Measurements from ENCODE around the gene TNS1. TPM values are rescaled to one million over a fixed set of nuclear protein-coding genes. Genes with fewer than 3 reads are reported as not detected.

Gene TNS1
- total RNA-seq, 1 donor from 2014 or later = 219 TPM

- Mint-ChIP-seq H3K4me3 (ENCODE audit: unreplicated experiment) (no peak overlapping the region), H3K4me1 (ENCODE audit: low read depth, unreplicated experiment) (no peaks in the 10 kb centered on the region), H3K27me3 (ENCODE audit: low read depth, unreplicated experiment) (no peaks in the 10 kb centered on the region), H3K36me3 (ENCODE audit: low read depth, unreplicated experiment) (peaks cover 54% of the 10 kb centered on the region), H3K9me3 (ENCODE audit: unreplicated experiment) (no peaks in the 10 kb centered on the region), H3K27ac (ENCODE audit: unreplicated experiment) (no peak overlapping the region)
- peaks cover 85% of the 10 kb centered on the region for H4K20me1 ChIP-seq (ENCODE audit: insufficient read depth, low read length)
- no peak overlapping the region for H3K9ac ChIP-seq (ENCODE audit: low read length)
- H3K36me3 ChIP-seq (ENCODE audit: insufficient read depth, low read length) = peaks cover 59% of the 10 kb centered on the region
- DNase-seq (ENCODE audit: low read depth) (no peak), FAIRE-seq (no peak)
- H3K4me1 ChIP-seq (ENCODE audit: insufficient read depth, low read length) = no peaks in the 10 kb centered on the region
- no peaks in the 10 kb centered on the region for H3K9me3 ChIP-seq (ENCODE audit: insufficient read depth, low read depth, low read length)
- no peak for TF ChIP-seq EZH2 (IDR thresholded peaks at IDR 0.05; ENCODE audit: insufficient read depth, low read length)
- TF ChIP-seq CTCF (IDR thresholded peaks at IDR 0.05; ENCODE audit: insufficient read depth, low read depth, low read length) = no peak
- H3K27me3 ChIP-seq (ENCODE audit: insufficient read depth, low read length) = no peaks in the 10 kb centered on the region
- H3K79me2 ChIP-seq (ENCODE audit: insufficient read depth, low read length) = no peaks in the 10 kb centered on the region
- H3K4me3 ChIP-seq (ENCODE audit: insufficient read depth, low read depth, low read length) = no peak overlapping the region
- H3K27ac ChIP-seq (ENCODE audit: low read depth, low read length) = no peak overlapping the region
- no peak overlapping the region for H3K4me2 ChIP-seq (ENCODE audit: low read length)
- H2AFZ ChIP-seq (ENCODE audit: low read depth, low read length) = no peak overlapping the region
These were observed 194.5 kb downstream of the TNS1 start for GRCh38 chr2:217808326-217808725.

GRCh38 chr2:217807753-217808152 is 195.0 kb downstream of the TNS1 start:
- Histone ChIP-seq H3K79me2 (ENCODE audit: insufficient read depth, low read length) (no peaks in the 10 kb centered on the region), H3K4me3 (ENCODE audit: insufficient read depth, low read depth, low read length) (no peak overlapping the region), H3K9me3 (ENCODE audit: insufficient read depth, low read depth, low read length) (no peaks in the 10 kb centered on the region), H3K36me3 (ENCODE audit: insufficient read depth, low read length) (peaks cover 57% of the 10 kb centered on the region), H4K20me1 (ENCODE audit: insufficient read depth, low read length) (peaks cover 85% of the 10 kb centered on the region), H3K9ac (ENCODE audit: low read length) (no peak overlapping the region), H3K4me2 (ENCODE audit: low read length) (no peak overlapping the region), H3K4me1 (ENCODE audit: insufficient read depth, low read length) (no peaks in the 10 kb centered on the region), H3K27ac (ENCODE audit: low read depth, low read length) (no peak overlapping the region), H2AFZ (ENCODE audit: low read depth, low read length) (no peak overlapping the region), H3K27me3 (ENCODE audit: insufficient read depth, low read length) (no peaks in the 10 kb centered on the region)
- H3K4me1 Mint-ChIP-seq (ENCODE audit: low read depth, unreplicated experiment) = no peaks in the 10 kb centered on the region
- no peaks in the 10 kb centered on the region for H3K27me3 Mint-ChIP-seq (ENCODE audit: low read depth, unreplicated experiment)
- H3K4me3 Mint-ChIP-seq (ENCODE audit: unreplicated experiment) = no peak overlapping the region
- H3K27ac Mint-ChIP-seq (ENCODE audit: unreplicated experiment) = no peak overlapping the region
- TF ChIP-seq CTCF (IDR thresholded peaks at IDR 0.05; ENCODE audit: insufficient read depth, low read depth, low read length) (no peak), EZH2 (IDR thresholded peaks at IDR 0.05; ENCODE audit: insufficient read depth, low read length) (no peak)
- DNase-seq (ENCODE audit: low read depth) = no peak
- H3K36me3 Mint-ChIP-seq (ENCODE audit: low read depth, unreplicated experiment) = peaks cover 51% of the 10 kb centered on the region
- no peak for FAIRE-seq
- H3K9me3 Mint-ChIP-seq (ENCODE audit: unreplicated experiment) = no peaks in the 10 kb centered on the region

GRCh38 chr2:217807025-217807424 is 195.8 kb downstream of the TNS1 start:
- H3K4me1 Mint-ChIP-seq (ENCODE audit: low read depth, unreplicated experiment) = no peaks in the 10 kb centered on the region
- no peak overlapping the region for H3K4me3 Mint-ChIP-seq (ENCODE audit: unreplicated experiment)
- no peaks in the 10 kb centered on the region for H3K9me3 Mint-ChIP-seq (ENCODE audit: unreplicated experiment)
- H3K36me3 Mint-ChIP-seq (ENCODE audit: low read depth, unreplicated experiment) = peaks cover 47% of the 10 kb centered on the region
- Histone ChIP-seq H3K4me2 (ENCODE audit: low read length) (no peak overlapping the region), H3K36me3 (ENCODE audit: insufficient read depth, low read length) (peaks cover 50% of the 10 kb centered on the region), H3K27ac (ENCODE audit: low read depth, low read length) (no peak overlapping the region), H3K9ac (ENCODE audit: low read length) (no peak overlapping the region), H3K79me2 (ENCODE audit: insufficient read depth, low read length) (no peaks in the 10 kb centered on the region), H4K20me1 (ENCODE audit: insufficient read depth, low read length) (peaks cover 84% of the 10 kb centered on the region), H3K27me3 (ENCODE audit: insufficient read depth, low read length) (no peaks in the 10 kb centered on the region), H2AFZ (ENCODE audit: low read depth, low read length) (no peak overlapping the region), H3K9me3 (ENCODE audit: insufficient read depth, low read depth, low read length) (no peaks in the 10 kb centered on the region), H3K4me3 (ENCODE audit: insufficient read depth, low read depth, low read length) (no peak overlapping the region), H3K4me1 (ENCODE audit: insufficient read depth, low read length) (no peaks in the 10 kb centered on the region)
- no peak for FAIRE-seq
- no peak overlapping the region for H3K27ac Mint-ChIP-seq (ENCODE audit: unreplicated experiment)
- no peak for TF ChIP-seq EZH2 (IDR thresholded peaks at IDR 0.05; ENCODE audit: insufficient read depth, low read length)
- TF ChIP-seq CTCF (IDR thresholded peaks at IDR 0.05; ENCODE audit: insufficient read depth, low read depth, low read length) = no peak
- H3K27me3 Mint-ChIP-seq (ENCODE audit: low read depth, unreplicated experiment) = no peaks in the 10 kb centered on the region
- DNase-seq (ENCODE audit: low read depth) = no peak
